Hepatic stellate cell (primary cell): ENCODE data around the gene CALM3.
"Not testable (repeated sequence)": the region's sequence is repeated elsewhere in the genome, so short reads cannot be mapped to it uniquely, and the experiment has no call there.

ENCODE experiments used
- DNase-seq: peaks from one replicate; pipeline ENCODE4 v3.0.0; 2011; ENCODE audit warnings: low spot score

The CALM3 gene

DNA sequence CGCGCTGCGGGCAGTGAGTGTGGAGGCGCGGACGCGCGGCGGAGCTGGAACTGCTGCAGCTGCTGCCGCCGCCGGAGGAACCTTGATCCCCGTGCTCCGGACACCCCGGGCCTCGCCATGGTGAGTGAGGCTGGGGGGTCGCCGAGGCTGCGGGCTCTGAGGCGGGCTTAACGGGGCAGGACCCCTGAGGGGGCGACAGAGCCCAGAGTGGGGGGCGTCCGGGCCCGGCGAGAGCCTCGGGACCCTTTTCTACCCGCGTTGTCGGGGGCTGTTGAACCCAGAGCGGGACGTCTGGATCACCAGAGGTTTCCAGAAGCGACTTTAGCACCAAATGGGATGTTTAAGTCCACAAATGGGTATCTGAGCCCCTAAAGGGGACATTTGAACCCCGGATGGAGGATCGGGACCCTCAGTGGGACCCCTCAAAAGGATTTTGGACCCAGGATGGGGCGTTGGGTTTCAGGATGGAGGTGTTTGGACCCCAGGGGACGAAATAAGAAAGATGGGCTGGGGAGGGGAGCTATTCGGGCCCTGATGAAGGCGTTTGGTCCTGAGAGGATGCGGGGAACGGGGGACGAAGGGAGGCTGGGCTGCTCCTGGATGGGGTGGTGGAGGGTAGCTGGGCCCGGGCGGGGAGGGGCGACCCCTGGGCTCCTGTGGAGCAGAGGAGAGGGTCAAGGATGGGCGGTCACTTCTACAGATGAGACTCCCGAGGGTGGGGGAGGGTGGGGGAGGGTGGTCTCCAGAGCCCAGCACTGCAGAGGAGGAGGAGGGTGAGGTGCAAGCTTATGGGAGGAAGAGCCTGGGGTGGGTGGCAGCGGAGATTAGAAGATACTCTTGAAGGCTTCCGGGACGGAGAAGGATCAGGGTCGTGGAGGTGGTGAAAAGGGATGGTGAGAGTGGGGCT is at the start of gene CALM3:
CALM3 (plus strand) TSS at position 13 of the 907 bp plus-strand sequence; CDS start at position 118, 105 bp downstream.
- DNase-seq, result no peak

DNA sequence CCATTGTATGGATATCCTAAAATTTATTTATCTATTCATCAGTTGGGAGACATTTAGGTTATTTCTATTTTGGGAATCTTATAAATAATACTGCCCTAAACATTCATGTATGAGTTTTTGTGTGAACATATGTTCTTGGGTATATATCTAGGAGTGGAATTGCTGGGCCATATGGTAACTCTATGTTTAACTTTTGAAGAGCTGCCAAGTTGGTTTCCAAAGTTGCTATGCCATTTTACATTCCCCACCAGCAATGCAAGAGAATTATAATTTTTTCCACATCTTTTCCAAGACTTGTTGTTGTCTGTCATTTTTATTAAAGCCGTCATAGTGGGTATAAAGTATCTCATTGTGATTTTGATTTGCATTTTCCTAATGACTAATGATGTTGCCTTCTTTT is 48.2 kb upstream of the CALM3 start:
- DNase-seq, result no peak

DNA sequence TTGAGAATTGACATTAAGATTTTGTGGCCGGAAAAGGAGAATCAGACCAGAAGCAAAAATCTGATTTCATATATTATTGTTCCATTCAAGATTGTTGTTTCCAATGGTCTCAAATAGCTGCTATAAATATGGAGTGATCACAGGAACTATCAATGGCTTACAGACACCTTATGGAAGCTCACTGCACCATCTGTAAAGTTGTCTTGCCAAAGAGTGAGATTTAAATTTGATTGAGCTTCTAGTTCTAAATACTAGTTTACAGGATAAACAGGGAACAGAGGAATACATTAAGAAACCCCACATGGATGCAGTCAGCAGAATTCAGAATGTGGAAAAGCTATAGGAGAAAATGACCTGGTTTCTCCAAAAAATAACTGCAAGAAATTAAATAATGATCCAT is 47.0 kb upstream of the CALM3 start:
- DNase-seq, result no peak

DNA sequence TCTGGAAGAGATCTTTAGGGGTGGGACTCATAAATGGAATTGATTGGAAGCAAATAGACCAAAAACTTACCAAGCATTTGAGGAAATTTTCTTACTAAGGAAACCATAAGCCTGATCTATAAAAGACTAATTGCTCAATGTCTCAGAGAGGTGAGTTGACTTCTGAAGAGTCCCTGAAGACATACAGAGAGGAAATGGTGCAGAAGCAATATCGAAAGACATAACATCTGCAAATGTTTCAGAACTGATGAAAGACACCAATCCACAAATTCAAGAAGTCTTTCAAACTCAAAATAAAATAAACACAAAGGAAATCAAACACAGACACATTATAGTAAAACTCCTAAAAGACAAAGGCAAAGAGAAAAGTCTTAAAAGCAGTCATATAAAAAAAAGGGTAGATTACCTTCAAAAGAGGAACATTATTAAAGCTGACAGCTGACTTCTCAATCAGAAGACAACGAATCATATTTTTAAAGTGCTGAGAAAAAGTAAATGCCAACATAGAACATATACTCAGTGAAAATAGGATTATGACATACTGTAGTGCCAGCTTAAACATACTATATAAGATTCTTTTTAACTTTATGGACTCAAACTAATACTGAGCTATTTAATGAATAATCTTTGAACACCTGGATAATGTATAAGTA is 45.4 kb upstream of the CALM3 start:
- no peak for DNase-seq

DNA sequence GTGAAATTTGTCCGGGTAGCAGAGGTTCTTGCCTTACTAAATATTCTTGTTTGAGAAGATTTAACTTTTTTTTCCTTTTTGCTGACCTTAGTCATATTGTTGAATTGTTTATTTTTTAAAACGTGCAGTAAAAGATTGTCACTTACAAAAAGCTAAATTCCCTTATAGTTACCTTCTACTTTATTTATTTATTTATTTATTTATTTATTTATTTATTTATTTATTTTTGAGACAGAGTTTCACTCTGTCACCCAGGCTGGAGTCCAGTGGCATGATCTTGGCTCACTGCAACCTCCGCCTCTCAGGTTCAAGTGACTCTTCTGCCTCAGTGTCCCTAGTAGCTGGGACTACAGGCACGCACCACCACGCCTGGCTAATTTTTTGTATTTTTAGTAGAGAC is 44.7 kb upstream of the CALM3 start:
- not testable (repeated sequence) for DNase-seq

DNA sequence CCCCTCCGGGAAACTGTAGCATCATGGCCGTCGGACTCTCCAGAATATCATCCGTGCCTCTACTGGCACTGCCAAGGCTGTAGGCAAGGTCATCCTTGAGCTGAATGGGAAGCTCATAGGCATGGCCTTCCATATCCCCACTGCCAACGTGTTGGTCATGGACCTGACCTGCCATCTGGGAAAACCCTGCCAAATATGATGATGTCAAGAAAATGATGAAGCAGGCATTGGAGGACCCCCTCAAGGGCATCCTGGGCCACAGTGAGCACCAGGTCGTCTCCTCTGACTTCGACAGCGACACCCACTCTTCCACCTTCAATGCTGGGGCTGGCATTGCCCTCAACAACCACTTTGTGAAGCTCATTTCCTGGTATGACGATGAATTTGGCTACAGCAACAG is 41.9 kb upstream of the CALM3 start:
- DNase-seq, result no peak

DNA sequence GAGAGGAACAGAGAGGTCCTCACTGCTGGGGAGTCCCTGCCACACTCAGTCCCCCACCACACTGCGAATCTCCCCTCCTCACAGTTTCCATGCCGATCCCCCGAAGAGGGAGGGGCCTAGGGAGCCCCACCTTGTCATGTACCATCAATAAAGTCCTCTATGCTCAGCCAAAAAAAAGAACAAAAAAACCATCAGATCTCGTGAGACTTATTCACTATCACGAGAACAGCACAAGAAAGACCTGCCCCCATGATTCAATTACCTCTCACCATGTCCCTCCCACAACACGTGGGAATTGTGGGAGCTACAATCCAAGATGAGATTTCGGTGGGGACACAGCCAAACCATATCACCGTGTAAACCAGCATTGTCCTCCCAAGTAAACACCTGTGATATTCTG is 41.5 kb upstream of the CALM3 start:
- not testable (repeated sequence) for DNase-seq

DNA sequence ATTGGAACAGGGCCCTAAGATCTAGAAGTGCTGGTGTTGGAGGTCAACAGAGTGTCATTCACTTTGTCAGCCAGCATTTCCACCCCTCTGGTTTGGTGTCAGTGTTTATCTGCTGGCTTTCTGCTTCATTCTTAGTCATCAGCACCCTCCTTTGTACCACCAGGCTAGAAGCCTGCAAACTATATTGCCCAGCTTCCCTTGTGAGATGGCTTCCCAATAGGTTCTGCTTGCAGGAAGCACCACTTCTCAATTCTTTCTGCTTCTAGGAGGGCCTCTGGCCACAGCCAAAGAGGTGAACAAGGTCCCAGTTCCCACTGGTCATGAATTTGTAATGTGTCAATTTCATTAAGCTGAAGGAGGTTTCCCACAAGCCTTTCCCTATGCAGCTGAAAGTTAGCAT is 36.4 kb upstream of the CALM3 start:
- no peak for DNase-seq

DNA sequence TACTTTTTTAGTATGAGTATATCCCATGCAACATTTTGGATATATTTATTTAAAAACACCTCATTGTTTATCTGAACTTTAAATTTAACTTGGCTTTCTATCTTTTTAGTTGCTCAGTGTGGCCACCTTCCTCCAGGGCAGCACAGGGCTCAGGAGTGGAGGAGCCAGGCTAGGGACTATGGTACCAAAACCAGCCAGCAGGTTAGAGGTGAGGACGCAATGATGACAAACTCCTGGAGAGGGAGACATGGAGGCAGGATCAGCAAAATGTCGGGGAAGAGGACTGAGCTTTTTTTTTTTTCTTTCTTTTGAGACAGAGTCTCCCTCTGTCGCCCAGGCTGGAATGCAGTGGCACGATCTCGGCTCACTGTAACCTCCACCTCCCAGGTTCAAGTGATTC is 29.6 kb upstream of the CALM3 start:
- no peak for DNase-seq

DNA sequence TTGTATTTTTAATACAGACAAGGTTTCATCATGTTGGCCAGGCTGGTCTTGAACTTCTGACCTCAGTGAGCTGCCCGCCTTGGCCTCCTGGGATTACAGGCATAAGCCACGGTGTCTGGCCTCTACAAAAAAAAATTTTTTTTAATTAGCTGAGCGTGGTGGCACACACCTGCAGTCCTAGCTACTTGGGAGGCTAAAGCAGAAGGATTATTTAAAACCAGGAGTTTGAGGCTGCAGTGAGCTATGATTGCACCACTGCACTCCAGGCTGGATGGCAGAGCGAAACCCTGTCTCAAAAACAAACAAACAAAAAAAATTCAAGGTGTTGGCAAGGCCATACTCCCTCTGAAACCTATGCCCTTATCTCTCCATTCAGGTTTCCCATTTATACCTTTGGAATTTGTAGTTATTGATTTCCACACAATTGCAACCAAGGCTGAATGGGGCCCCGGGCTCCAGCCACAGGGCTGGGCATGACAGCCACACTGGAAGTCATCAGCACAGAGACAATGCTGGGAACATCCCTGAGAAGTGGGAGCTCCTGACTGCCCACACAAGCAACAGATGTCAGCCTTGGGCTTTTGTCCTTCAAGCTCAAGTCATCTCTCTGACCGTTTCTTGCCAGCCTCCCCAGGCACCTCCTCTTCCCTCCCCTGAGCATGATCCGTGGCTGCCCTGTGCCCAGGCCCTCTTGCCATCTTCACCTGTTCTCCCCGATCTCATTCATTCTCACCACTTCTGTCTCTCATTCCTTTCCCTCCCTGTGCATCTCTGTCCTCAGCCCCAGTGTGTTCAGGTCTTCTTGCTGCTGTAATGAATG is 27.2 kb upstream of the CALM3 start:
- DNase-seq, result no peak

DNA sequence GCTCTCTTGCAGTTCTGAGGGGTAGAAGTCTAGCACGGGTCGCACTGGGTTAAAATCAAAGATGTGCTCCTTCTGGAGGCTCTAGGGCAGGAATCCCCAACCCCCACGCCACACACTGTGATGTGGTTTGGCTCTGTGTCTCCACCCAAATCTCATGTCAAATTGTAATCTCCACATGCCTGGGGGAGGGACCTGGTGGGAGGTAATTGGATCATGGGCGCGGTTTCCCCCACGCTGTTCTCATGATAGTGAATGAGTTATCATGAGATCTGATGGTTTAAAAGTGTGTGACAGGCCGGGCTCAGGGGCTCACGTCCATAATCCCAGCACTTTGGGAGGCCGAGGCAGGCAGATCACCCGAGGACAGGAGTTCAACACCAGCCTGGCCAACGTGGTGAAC is 26.6 kb upstream of the CALM3 start:
- DNase-seq, result no peak

DNA sequence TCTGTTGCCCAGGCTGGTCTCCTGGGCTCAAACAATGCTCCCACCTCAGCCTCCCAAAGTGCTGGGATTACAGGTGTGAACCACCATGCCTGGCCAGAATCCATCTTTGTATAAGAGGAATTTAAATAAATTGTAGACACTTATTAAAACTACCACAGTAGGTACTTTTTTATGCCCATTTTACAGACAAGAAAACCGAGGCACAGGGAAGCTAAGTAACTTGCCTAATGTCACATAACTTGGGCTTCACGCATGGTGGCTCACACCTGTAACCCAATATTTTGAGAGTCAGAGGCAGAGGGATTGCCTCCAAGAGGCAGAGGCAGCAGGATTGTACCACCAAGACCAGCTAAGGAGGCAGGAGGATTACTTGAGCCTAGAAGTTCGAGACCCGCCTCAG is 22.7 kb upstream of the CALM3 start:
- no peak for DNase-seq

DNA sequence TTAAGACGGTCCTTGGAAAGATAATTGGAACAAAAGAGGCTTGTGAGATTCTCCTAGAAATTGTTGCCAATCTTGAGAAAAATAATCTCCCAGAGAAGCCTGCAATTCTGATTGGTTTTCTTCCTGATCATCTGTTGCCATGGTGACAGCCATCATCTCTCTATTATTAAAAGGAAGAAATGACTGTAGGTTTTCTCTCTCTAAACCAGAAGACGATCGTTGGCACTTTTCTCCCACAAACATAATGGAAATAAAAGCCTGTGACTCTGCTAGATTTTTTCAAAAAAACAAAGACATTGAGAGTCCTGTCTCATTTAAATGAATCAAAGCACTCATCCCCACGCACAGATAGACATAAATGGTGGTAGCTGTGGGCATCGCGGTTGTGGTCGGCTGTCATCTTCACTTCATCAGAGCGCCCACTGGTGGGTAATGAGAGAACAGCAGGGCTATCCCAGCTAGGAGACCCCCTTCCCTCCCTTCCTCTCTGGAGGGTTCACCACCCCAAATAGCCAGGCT is 21.7 kb upstream of the CALM3 start:
- DNase-seq, result peak; percentile 24

DNA sequence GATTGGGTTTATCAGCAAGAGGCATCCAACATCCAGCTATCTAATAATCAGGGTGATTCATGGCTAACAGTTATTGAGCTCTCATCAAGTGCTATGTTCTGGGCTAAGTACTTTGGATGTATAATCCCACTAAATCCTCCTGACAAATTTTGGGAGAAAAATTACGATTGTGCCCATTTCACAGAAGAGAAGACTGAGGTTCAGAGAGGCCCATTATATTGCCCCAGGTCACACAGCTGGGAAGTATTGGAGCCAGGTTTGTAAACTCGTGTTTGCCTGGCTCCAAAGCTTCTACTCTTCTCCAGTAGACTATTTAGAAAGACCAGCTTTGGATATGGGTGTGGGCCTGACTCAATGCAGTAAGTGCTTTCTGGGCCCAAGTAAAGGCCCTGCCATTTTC is 20.9 kb upstream of the CALM3 start:
- DNase-seq, result no peak

DNA sequence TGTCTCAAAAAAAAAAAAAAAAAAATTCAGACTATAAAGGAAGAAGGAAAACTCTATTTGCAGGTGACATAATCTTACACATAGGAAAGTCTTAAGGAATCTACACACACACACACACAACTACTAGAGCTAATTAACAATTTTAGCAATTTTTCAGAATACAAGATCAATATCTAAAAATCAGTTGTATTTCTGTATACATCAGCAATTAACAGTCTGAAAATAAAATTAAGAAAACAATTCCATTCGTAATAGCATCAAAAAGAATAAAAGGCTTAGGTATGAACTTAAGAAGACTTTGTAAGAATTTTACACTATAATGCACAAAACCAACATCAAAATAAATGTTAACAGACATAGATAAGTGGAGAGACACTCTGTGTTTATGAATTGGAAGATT is 15.6 kb upstream of the CALM3 start:
- no peak for DNase-seq

DNA sequence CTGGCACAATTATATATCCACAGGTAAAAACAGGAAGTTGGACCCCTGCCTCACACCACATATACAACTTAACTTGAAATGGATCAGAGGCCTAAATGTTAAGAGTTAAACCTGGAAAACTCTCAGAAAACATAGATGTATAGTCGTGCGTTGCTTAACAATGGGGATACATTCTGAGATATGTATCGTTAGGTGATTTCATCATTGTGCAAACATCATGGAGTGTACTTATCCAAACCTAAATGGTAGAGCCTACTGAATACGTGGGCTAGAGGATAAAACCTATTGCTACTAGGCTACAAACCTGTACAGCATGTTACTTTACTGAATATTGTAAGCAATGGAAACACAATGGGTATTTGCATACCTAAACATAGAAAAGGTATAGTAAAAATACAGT is 14.8 kb upstream of the CALM3 start:
- DNase-seq, result no peak

DNA sequence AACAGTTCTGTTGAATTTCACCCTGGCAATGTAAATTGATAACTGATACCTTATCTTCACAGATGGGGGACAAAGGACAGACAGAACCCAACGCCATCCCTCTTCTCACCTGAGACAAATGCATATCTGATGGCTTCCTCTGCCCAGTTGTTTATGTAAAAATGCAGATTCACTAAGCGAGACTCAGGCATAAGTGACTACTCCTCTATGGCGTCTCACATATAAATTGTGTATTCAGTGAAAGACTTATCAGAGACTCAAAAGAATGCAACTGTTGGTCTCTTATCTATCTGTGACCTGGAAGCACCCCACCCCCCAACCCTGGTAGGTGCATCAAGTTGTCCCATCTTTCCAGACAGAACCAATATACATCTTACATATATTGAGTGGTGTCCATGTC is 13.3 kb upstream of the CALM3 start:
- no peak for DNase-seq

DNA sequence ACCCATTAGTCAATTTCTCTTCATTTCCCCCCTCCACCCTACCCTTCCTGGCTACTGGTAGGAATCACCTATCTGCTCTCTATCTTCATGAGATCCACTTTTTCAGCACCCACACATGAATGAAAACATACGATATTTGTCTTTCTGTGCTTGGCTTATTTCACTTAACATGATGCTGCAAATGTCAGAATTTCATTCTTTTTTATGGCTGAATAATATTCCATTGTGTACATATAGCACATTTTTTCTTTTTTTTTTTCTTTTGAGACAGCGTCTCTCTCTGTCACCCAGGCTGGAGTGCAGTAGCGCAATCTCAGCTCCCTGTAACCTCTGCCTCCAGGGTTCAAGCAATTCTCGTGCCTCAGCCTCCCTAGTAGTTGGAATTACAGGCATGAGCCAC is 9.9 kb upstream of the CALM3 start:
- DNase-seq, result no peak

DNA sequence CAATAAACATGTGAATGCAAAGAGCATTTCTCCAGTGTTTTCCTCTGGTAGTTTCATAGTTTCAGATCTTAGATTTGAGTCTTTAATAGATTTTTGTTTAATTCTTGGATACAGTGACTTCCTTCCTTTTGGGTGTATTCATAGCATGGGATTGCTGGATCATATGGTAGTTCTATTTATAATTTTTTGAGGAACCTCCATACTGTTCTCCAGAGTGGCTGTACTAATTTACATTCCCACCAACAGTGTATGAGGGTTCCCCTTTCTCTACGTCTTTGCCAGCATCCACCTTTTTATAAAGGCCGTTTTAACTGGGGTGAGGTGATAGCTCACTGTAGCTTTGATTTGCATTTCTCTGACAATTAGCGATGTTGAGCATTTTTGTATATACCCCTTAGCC is 9.3 kb upstream of the CALM3 start:
- no peak for DNase-seq

DNA sequence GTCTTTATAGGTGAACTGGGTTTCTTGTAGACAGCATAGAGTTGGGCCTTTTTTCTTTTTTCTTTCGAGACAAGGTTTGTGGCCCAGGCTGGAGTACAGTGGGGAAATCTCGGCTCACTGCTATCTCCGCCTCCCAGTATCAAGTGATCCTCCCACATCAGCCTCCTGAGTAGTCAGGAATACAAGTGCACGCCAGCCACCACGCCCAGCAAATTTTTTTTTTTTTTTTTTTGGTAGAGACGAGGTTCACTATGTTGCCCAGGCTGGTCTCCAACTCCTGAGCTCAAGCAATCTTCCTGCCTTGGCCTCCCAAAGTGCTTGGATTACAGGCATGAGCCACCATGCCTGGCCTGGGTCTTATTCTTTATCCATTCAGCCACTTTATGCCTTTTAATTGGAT is 5.1 kb upstream of the CALM3 start:
- no peak for DNase-seq

DNA sequence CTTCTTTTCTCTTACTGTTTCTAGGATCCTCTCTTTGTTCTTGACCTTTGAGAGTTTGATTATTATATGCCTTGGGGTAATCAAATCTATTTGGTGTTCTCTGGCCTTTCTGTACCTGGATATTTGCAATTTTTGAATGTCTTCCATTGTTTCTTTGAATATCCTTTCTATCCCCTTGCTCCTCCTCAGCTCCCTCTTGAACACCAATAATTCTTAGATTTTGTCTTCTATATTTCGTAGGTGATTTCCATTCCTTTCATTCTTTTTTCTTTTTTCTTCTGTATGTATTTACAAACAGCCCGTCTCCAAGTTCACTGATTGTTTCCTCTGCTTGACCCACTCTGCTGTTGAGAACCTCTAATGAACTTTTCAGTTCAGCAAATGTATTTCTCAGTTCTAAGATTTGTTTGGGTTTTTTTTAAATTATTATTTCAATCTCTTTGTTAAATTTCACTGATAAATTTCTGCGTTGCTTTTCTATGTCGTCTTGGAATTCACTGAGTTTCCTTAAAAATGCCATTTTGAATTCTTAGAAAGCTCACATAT is 2.7 kb upstream of the CALM3 start:
- DNase-seq, result no peak

DNA sequence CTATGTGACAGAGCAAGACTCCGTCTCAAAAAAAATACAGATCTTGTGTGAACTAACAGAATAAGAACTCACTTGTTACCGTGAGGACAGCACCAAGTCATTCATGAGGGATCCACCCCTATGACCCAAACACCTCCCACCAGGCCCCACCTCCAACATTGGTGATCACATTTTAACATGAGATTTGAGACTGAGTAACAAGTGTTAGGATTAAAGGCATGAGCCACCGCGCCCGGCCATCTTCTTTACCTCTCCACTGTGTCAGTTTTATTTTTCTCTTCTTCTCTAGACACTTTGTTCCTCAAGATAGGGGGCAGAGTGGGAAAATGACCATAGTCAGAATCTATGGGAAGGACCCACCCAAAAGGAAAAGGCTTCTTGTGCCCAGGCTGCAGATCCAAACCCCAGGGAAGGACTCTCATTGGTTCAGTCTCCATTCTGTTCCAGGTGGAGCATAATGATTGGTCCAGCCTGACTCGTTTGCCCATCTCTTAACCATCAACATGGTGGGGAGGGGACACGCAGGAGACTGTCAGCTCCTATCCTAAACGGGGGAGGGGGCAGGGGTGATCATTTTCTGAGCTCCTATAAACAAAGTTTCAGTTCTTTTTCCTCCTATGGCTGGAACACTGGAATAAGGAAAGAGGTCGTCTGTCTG is 1.3 kb upstream of the CALM3 start:
- no peak for DNase-seq
